ENCODE measurements around the gene SLC19A2.
A peak's percentile ranks its signal among the peaks of the same experiment; 100 is the strongest.
"Not testable (repeated sequence)": the region's sequence is repeated elsewhere in the genome, so short reads cannot be mapped to it uniquely, and the experiment has no call there.

SLC19A2 gene

GRCh38 chr1:169485431-169486280, at the start of gene SLC19A2:
Gene SLC19A2 (minus strand): TSS chr1:169485944. CDS start chr1:169485766, 178 bp downstream.
- peak within 1 kb of the TSS; percentile 68 to 98 (median 89) for H3K27ac ChIP-seq
- peak within 1 kb of the TSS; percentile 64 to 97 (median 78) for H3K4me3 ChIP-seq

DNA sequence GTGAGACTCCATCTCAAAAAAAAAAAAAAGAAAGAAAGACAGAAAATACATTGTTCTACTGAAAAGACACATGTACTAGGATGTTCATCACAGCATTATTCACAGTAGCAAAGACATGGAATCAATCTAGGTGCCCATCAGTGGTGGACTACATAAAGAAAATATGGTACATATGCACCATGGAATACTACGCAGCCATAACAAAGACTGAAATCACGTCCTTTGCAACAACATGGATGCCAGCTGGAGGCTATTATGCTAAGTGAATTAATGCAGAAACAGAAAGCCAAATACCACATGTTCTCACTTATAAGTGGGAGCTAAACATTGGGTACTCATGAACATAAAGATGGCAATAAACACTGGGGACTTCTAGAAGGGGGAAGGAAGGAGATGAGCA, 48.9 kb upstream of the SLC19A2 start:
- Histone ChIP-seq H3K4me3 (no peak overlapping the region), H3K27ac (no peak overlapping the region)

GRCh38 chr1:169533528-169534190, 47.9 kb upstream of the SLC19A2 start:
- not testable (repeated sequence) for H3K27ac ChIP-seq, H3K4me3 ChIP-seq

DNA sequence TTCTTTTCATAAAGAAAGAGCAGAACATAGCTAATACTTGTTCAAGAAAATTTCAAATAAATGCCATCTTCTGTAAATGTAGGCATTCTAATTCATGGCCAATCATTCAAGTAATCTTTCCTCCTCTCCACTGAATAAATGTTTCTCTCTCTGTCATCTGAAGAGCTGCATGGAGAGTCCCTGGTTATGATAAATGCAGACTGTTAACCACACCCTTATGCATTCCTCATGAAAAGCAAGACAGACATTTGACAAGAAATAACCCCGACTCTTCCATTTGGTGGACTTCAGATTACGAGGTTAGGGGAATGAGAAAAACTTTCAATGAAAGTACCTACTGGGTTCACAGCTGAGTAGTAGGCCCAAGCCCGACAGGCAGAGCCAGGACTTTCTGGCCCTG, 44.7 kb upstream of the SLC19A2 start:
- H3K4me3 ChIP-seq: no peak overlapping the region
- no peak overlapping the region for H3K27ac ChIP-seq

GRCh38 chr1:169529068-169529642, 43.4 kb upstream of the SLC19A2 start:
- Histone ChIP-seq H3K27ac (peak overlapping the region in 16 of 21 experiments; percentile 2 to 75 (median 53)), H3K4me3 (peak overlapping the region in 1 of 7 experiments; percentile 2)

- Histone ChIP-seq H3K27ac (peak overlapping the region in 16 of 21 experiments; percentile 2 to 75 (median 53)), H3K4me3 (peak overlapping the region in 1 of 7 experiments; percentile 2)
These were observed 42.7 kb upstream of the SLC19A2 start for GRCh38 chr1:169528215-169529067.

DNA sequence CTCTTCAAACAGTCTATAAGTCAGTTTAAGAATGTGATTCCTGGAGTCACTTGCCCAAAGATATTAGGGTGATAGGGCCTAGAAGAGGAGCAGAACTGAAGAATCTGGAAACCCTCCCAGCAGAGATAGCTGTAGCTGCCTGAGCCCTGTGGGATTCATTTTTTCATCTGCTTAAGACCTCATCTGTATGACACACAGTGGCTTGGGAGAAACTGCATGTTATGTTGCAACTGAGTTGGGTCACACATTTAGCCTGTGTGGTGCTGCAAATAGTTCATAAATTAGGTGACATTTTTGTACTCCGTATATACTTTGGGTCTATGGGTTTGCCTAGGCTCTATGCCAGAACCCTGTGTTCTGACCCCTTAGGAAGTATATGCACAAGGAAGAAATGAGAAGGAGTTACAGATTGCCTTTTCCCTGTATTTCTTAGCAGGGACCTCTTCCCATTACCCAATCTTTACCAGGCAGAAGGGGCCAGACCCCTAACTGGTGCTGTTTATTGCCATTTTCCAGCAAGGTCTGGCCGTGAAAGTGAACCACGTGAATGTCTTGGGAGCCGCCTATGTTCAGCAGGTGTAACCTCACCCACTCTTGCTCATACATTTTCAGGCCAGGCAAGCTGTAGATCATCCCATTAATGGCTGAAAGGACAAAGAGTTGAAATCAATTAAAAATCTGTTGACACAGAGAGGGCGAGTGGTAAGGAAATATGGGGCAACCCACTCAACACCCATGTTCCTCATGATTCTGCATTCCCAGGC, 41.9 kb upstream of the SLC19A2 start:
- H3K27ac ChIP-seq: peak overlapping the region in 12 of 21 experiments; percentile 3 to 75 (median 59)

DNA sequence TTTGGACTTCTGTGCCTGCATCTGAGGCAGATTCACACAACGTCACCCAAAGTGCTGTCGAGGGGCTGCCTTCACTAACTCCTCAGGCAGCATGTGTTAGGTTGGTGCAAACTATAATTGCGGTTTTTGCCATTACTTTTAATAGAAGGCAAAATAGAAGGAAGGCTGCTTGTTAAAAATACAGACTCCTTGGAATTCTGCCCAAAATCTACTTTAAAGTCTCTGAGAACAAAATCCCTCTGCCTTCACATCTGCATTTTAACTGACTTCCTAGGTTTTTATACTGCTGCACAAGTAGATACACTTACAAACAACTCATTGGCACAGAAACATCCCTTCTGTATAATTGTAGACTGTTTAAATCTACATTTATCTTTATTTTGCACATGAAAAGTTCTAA, 41.3 kb upstream of the SLC19A2 start:
- Histone ChIP-seq H3K27ac (no peak overlapping the region), H3K4me3 (no peak overlapping the region)

More for the DNA sequence above, 41.9 kb upstream of the SLC19A2 start:
- H3K4me3 ChIP-seq: no peak overlapping the region

GRCh38 chr1:169526120-169526832, 40.5 kb upstream of the SLC19A2 start:
- Histone ChIP-seq H3K27ac (no peak overlapping the region), H3K4me3 (no peak overlapping the region)

GRCh38 chr1:169525391-169525790, 39.6 kb upstream of the SLC19A2 start:
- Histone ChIP-seq H3K27ac (no peak overlapping the region), H3K4me3 (no peak overlapping the region)

DNA sequence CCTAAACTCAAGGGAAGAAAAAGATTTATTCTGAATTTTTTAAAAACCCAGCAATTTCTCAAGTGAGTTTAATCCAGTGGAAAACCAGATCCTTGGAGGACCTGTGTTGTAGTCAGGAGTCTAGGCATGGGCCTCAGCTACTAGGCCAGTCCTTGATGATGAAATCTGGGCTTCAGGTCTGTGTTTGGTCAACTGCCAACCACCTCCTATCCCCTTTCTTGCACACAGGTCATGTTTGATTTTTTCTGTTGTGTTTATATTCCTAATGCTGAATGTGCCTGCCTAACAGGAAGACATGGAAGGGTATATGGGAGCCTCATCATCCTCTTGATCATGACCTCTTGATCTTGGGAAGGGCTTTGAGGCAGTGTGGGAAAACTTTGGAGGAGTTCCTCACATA, 38.2 kb upstream of the SLC19A2 start:
- Histone ChIP-seq H3K27ac (no peak overlapping the region), H3K4me3 (no peak overlapping the region)

DNA sequence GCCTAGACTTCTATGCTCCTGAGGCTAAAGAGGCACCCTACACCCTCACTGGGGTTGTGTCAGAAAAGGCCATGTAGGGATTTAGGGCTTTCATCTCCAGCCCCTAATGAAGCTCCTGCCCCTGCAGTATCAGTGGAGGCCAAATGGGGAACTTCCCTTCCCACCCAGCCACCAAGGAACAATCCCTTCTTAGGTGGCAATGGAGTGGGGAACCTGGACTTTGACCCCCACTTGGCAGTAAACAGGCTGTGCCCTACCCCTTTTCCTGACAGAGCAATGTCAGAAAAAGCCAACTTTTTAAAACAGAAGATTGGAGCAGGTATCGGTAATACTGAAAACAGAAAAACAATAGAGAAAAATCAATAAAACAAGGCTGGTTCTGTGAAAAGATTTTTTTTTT, 35.5 kb upstream of the SLC19A2 start:
- H3K4me3 ChIP-seq: no peak overlapping the region
- no peak overlapping the region for H3K27ac ChIP-seq

DNA sequence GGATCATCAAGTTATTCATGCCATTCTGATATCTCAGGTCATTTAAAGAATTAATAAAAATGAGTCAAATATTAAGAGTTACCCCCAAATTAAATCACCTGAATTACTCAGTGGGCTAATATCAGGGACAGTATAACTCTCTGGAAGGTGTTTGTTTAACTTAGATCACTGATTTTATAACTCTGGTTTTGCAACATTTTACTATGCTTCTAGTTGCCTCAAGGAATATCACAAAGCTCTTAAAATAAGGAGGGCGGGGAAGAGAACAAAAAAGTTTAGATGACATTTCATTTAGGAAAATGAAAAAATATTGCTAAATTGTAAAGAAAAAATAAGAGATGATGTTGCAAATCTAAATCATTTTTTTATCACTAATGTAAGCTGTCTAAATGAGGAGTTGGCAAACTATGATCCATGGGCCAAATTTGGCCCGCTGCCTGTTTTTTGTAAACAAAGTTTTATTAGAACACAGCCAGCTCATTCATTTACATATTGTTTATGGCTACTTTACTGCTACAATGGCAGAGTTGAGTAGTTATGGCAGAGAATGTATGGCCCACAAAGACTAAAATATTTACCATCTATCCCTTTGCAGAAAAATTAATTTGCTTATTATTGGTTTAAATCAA, 31.9 kb upstream of the SLC19A2 start:
- Histone ChIP-seq H3K27ac (no peak overlapping the region), H3K4me3 (no peak overlapping the region)

- no peak overlapping the region for H3K27ac ChIP-seq
- H3K4me3 ChIP-seq: no peak overlapping the region
These were observed 29.9 kb upstream of the SLC19A2 start for GRCh38 chr1:169515641-169516040.

GRCh38 chr1:169514566-169515270, 29.0 kb upstream of the SLC19A2 start:
- H3K27ac ChIP-seq: peak overlapping the region in 1 of 21 experiments; percentile 16
- no peak overlapping the region for H3K4me3 ChIP-seq

DNA sequence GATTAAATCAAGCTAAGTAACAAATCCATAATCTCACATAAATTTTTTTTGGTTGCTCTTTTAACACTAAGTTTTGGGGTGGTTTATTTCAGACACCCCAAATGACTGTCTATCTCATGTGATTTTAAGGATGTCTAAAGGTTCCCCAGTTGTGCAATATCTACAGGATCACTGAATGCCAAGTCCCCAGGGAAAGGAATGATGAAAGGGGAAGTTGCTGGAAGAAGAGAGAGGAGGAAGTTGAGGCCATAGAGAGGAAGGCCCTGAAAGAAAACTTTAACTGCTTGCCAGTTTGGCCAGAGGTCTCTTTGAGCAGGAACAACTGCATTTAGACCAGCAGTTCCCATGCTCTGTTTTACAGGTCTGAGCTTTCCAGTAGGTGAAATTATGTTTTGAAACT, 27.5 kb upstream of the SLC19A2 start:
- Histone ChIP-seq H3K4me3 (no peak overlapping the region), H3K27ac (peak overlapping the region in 1 of 21 experiments; percentile 30)

- Histone ChIP-seq H3K27ac (peak overlapping the region in 4 of 21 experiments; percentile 3 to 50 (median 26)), H3K4me3 (no peak overlapping the region)
These were observed 25.7 kb upstream of the SLC19A2 start for GRCh38 chr1:169511316-169512005.
